HG02840 (cell line): ENCODE measurements around the gene SETBP1.

ENCODE experiments used
- ATAC-seq: cut with Tn5 transposase; IDR thresholded peaks from one replicate; pipeline ENCODE4 v1.9.1; 2021; ENCODE audit warnings: mild to moderate bottlenecking, moderate library complexity, moderate number of reproducible peaks; ENCODE audit not compliant: unreplicated experiment, low FRiP score

Gene SETBP1

GRCh38 chr18:44680273-44681075 lies at the start of gene SETBP1:
Gene SETBP1 (plus strand): TSS chr18:44680888. CDS start chr18:44701347, 20,459 bp downstream.
- ATAC-seq, result no peak

- ATAC-seq, result no peak
Observed at GRCh38 chr18:44632469-44633145, 48.1 kb upstream of the SETBP1 start.

- ATAC-seq, result no peak
Observed at GRCh38 chr18:44635546-44635945, 45.1 kb upstream of the SETBP1 start.

- ATAC-seq, result no peak
Observed at GRCh38 chr18:44636241-44636640, 44.4 kb upstream of the SETBP1 start.

- ATAC-seq, result no peak
Observed at GRCh38 chr18:44637210-44638033, 43.3 kb upstream of the SETBP1 start.

GRCh38 chr18:44638034-44638540 lies 42.6 kb upstream of the SETBP1 start:
- ATAC-seq, result no peak

GRCh38 chr18:44638811-44639210 lies 41.9 kb upstream of the SETBP1 start:
- no peak for ATAC-seq

- ATAC-seq, result no peak
Observed at GRCh38 chr18:44643004-44643403, 37.7 kb upstream of the SETBP1 start.

- no peak for ATAC-seq
Observed at GRCh38 chr18:44651478-44651877, 29.2 kb upstream of the SETBP1 start.

GRCh38 chr18:44651918-44652572 lies 28.6 kb upstream of the SETBP1 start:
- ATAC-seq, result no peak

- ATAC-seq, result no peak
Observed at GRCh38 chr18:44652722-44653121, 28.0 kb upstream of the SETBP1 start.

GRCh38 chr18:44654573-44654972 lies 26.1 kb upstream of the SETBP1 start:
- ATAC-seq, result no peak

- no peak for ATAC-seq
Observed at GRCh38 chr18:44655435-44655834, 25.3 kb upstream of the SETBP1 start.

GRCh38 chr18:44659771-44660170 lies 20.9 kb upstream of the SETBP1 start:
- ATAC-seq, result no peak

GRCh38 chr18:44668270-44668975 lies 12.3 kb upstream of the SETBP1 start:
- ATAC-seq, result no peak

GRCh38 chr18:44671914-44672313 lies 8.8 kb upstream of the SETBP1 start:
- ATAC-seq, result no peak

GRCh38 chr18:44672506-44672905 lies 8.2 kb upstream of the SETBP1 start:
- no peak for ATAC-seq

- ATAC-seq, result no peak
Observed at GRCh38 chr18:44673256-44673880, 7.3 kb upstream of the SETBP1 start.

- no peak for ATAC-seq
Observed at GRCh38 chr18:44677933-44678332, 2.8 kb upstream of the SETBP1 start.
